Caco-2 (cell line): ENCODE results near the gene LTBP1. TPM values are rescaled to one million over a fixed set of nuclear protein-coding genes. Genes with fewer than 3 reads are reported as not detected.

Experiments
- BruUV-seq: library from RNA; stranded (reverse); fragments of 400-500 nt; replicated peaks from 2 replicates; lab custom pipeline; 2021; lab: Mats Ljungman, UMichigan
- CTCF ChIA-PET: fragments of 300-600 bp; sonication (Branson Sonifier 250); formaldehyde crosslinking; loops from one replicate; lab custom pipeline; 2022; ENCODE audit warnings: antibody characterized with exemption; lab: Charles Lee
- POLR2A ChIA-PET: fragments of 300-600 bp; sonication (Branson Sonifier 250); formaldehyde crosslinking; loops from one replicate; lab custom pipeline; 2022; ENCODE audit warnings: antibody characterized with exemption; lab: Charles Lee
- DNase-seq, 2 experiments: peaks; one replicate each; pipeline versions ENCODE4 v3.0.0 to v3.0.0-alpha.2; 2020 to 2022
- H3K27me3 ChIP-seq: replicated peaks from 2 replicates; pipeline ENCODE4 v1.6.0; 2011; ENCODE audit warnings: low read length; ENCODE audit not compliant: control insufficient read depth, insufficient read depth
- H3K36me3 ChIP-seq: 2 replicates; pipeline ENCODE4 v1.5.1; 2011; ENCODE audit warnings: low read length; ENCODE audit not compliant: control insufficient read depth, insufficient read depth
- H3K4me1 ChIP-seq: fragments of 250-450 bp; sonication (Bioruptor Pico); 2 replicates; pipeline ENCODE4 v1.5.1; 2020; ENCODE audit warnings: mild to moderate bottlenecking
- H3K4me3 ChIP-seq: 2 replicates; pipeline ENCODE4 v1.5.1; 2011; ENCODE audit warnings: low read depth, mild to moderate bottlenecking, control low read depth, low read length
- H3K9me3 ChIP-seq: fragments of 250-450 bp; sonication (Bioruptor Pico); 2 replicates; pipeline ENCODE4 v1.5.1; 2020; ENCODE audit warnings: mild to moderate bottlenecking, moderate library complexity
- H3K27ac Mint-ChIP-seq: one replicate; pipeline ENCODE4 v1.8.0; 2022; ENCODE audit warnings: mixed read lengths; ENCODE audit not compliant: unreplicated experiment
- H3K27me3 Mint-ChIP-seq: one replicate; pipeline ENCODE4 v1.8.0; 2022; ENCODE audit warnings: mixed read lengths; ENCODE audit not compliant: insufficient read depth, unreplicated experiment
- H3K36me3 Mint-ChIP-seq: one replicate; pipeline ENCODE4 v1.8.0; 2022; ENCODE audit warnings: mild to moderate bottlenecking, mixed read lengths; ENCODE audit not compliant: insufficient read depth, unreplicated experiment
- H3K4me1 Mint-ChIP-seq: one replicate; pipeline ENCODE4 v1.8.0; 2022; ENCODE audit warnings: low read depth, mixed read lengths; ENCODE audit not compliant: unreplicated experiment
- H3K4me3 Mint-ChIP-seq: one replicate; pipeline ENCODE4 v1.8.0; 2022; ENCODE audit warnings: mild to moderate bottlenecking, moderate library complexity, mixed read lengths; ENCODE audit not compliant: unreplicated experiment
- H3K9me3 Mint-ChIP-seq: one replicate; pipeline ENCODE4 v1.8.0; 2022; ENCODE audit warnings: mixed read lengths; ENCODE audit not compliant: unreplicated experiment
- intact Hi-C: fragments of 100-400 bp; cut with micrococcal nuclease; formaldehyde crosslinking; loops from one replicate; pipeline ENCODE4 v1.10.0; 2022; ENCODE audit not compliant: unreplicated experiment
- total RNA-seq: library from RNA; stranded (reverse); gene quantifications from 2 replicates; pipeline ENCODE4 v1.2.3, GENCODE V29; 2022
- TF ChIP-seq, protein P1 (sequence below), 2 experiments: fragments of 200-600 bp in 1 of 2; IDR thresholded peaks; 1 replicate in 1 of 2; 2 replicates in 1 of 2; pipeline versions ENCODE4 v1.5.1 to v1.8.0; 2011 to 2022; ENCODE audit warnings: antibody characterized with exemption in 1 of 2, control low read depth in 1 of 2, inconsistent platforms in 1 of 2, low read depth in 1 of 2, low read length in 1 of 2, mild to moderate bottlenecking in 1 of 2, moderate library complexity in 1 of 2; ENCODE audit not compliant: insufficient read depth in 1 of 2, severe bottlenecking in 1 of 2, unreplicated experiment in 1 of 2

The LTBP1 gene
- total RNA-seq, 1 experiment from 2014 or later: 64.2 TPM

DNA sequence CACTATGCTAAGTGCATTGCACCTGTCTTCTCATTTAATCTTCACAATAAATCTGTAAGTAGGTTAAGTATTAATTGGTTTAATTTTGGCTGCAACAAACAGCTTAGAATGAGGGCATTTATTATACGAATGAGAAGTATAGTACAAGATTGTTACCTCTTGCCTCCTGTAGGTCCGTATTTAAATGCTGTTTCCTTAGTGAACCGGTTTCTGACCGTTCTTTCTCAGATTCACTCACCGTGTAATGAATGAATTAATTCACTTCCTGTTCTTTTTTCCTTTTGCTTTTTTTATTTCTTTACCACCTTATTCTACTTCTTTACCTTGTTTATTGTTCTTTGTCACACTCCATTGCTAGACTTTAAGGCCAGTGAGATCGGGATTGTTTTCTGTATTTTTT lies 375.9 kb downstream of the LTBP1 start:
- POLR2A ChIA-PET: no interaction called here
- Mint-ChIP-seq H3K4me1 (no peaks in the 10 kb centered on the region), H3K4me3 (no peak overlapping the region), H3K27me3 (no peaks in the 10 kb centered on the region), H3K9me3 (no peaks in the 10 kb centered on the region), H3K36me3 (no peaks in the 10 kb centered on the region), H3K27ac (no peak overlapping the region)
- BruUV-seq: no TSS peak
- CTCF ChIA-PET: no interaction called here
- no peaks in the 10 kb centered on the region for H3K36me3 ChIP-seq
- H3K27me3 ChIP-seq: no peaks in the 10 kb centered on the region
- DNase-seq: no peak
- no peaks in the 10 kb centered on the region for H3K9me3 ChIP-seq
- intact Hi-C loops: no loop called here
- H3K4me3 ChIP-seq: no peak overlapping the region
- 0 out of 2 replicates have a peak, but pooled peaks cover 3% of the 10 kb centered on the region for H3K4me1 ChIP-seq
- TF ChIP-seq, protein P1, sequence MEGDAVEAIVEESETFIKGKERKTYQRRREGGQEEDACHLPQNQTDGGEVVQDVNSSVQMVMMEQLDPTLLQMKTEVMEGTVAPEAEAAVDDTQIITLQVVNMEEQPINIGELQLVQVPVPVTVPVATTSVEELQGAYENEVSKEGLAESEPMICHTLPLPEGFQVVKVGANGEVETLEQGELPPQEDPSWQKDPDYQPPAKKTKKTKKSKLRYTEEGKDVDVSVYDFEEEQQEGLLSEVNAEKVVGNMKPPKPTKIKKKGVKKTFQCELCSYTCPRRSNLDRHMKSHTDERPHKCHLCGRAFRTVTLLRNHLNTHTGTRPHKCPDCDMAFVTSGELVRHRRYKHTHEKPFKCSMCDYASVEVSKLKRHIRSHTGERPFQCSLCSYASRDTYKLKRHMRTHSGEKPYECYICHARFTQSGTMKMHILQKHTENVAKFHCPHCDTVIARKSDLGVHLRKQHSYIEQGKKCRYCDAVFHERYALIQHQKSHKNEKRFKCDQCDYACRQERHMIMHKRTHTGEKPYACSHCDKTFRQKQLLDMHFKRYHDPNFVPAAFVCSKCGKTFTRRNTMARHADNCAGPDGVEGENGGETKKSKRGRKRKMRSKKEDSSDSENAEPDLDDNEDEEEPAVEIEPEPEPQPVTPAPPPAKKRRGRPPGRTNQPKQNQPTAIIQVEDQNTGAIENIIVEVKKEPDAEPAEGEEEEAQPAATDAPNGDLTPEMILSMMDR (IDR thresholded peaks at IDR 0.05; ENCODE audit: insufficient read depth in 1 of 2, low read depth in 1 of 2, low read length in 1 of 2, severe bottlenecking in 1 of 2, unreplicated experiment in 1 of 2): no peak

DNA sequence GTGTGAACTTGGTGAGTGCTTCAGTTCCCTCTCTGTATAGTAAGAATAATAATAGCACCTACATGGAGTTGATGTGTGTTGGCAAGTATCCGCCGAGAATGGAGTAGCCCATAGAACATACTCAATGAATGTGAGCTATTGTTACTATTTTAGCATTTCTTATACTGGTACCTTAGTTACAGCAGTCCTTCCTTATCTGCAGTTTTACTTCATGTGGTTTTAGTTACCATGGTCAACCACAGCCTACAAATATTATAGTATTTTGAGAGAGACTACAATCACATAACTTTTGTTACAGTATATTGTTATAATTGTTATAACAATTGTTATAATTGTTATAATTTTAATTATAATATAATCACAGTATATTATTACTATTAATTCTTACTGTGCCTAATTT lies 377.2 kb downstream of the LTBP1 start:
- H3K4me1 Mint-ChIP-seq: no peaks in the 10 kb centered on the region
- CTCF ChIA-PET: no interaction called here

DNA sequence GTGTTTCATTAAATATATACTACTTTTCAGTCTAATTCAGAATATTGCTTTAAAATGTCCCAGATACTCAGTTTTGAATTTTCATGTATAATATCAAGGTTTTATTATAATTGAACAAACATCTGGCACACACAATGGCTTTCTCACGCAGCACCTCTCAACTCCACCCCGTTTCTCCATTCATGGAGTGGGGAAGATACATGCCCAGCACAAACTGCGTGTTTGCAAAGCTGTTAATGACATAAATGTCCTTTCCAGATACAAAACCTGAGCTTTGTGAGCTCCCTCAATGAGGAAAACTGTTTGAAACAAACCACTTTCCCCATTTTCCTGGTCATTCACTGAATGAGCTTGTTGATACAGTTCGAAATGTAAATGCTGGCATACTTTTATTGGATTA lies 379.3 kb downstream of the LTBP1 start:
- H3K27ac Mint-ChIP-seq: no peak overlapping the region
- Histone ChIP-seq H3K4me1 (no peaks in the 10 kb centered on the region), H3K4me3 (no peak overlapping the region), H3K9me3 (no peaks in the 10 kb centered on the region), H3K27me3 (no peaks in the 10 kb centered on the region), H3K36me3 (no peaks in the 10 kb centered on the region)
- H3K4me3 Mint-ChIP-seq: no peak overlapping the region
- no peaks in the 10 kb centered on the region for H3K9me3 Mint-ChIP-seq
- ChIA-PET CTCF (no interaction called here), POLR2A (no interaction called here)
- H3K4me1 Mint-ChIP-seq: no peaks in the 10 kb centered on the region
- no peaks in the 10 kb centered on the region for H3K36me3 Mint-ChIP-seq
- DNase-seq: no peak
- BruUV-seq: no TSS peak
- H3K27me3 Mint-ChIP-seq: no peaks in the 10 kb centered on the region
- TF ChIP-seq, protein P1 (IDR thresholded peaks at IDR 0.05; ENCODE audit: insufficient read depth in 1 of 2, low read depth in 1 of 2, low read length in 1 of 2, severe bottlenecking in 1 of 2, unreplicated experiment in 1 of 2): no peak
- intact Hi-C loops: no loop called here

More for the DNA sequence above, 377.2 kb downstream of the LTBP1 start:
- TF ChIP-seq, protein P1 (IDR thresholded peaks at IDR 0.05; ENCODE audit: insufficient read depth in 1 of 2, low read depth in 1 of 2, low read length in 1 of 2, severe bottlenecking in 1 of 2, unreplicated experiment in 1 of 2): no peak
- intact Hi-C loops: no loop called here
- no peaks in the 10 kb centered on the region for H3K36me3 ChIP-seq
- Mint-ChIP-seq H3K27me3 (no peaks in the 10 kb centered on the region), H3K9me3 (no peaks in the 10 kb centered on the region), H3K4me3 (no peak overlapping the region), H3K36me3 (no peaks in the 10 kb centered on the region), H3K27ac (no peak overlapping the region)
- H3K9me3 ChIP-seq: no peaks in the 10 kb centered on the region
- no peaks in the 10 kb centered on the region for H3K27me3 ChIP-seq
- no peak for DNase-seq
- H3K4me1 ChIP-seq: 0 out of 2 replicates have a peak, but pooled peaks cover 3% of the 10 kb centered on the region
- BruUV-seq: no TSS peak
- no peak overlapping the region for H3K4me3 ChIP-seq
- POLR2A ChIA-PET: no interaction called here
